PFSK-1 (cell line): Measurements from ENCODE around the gene GMPR.

Experiments used
- POLR2AphosphoS5 ChIP-seq: IDR thresholded peaks from 2 replicates; pipeline ENCODE4 v1.6.1; 2012; ENCODE audit warnings: low read depth, mild to moderate bottlenecking, control low read depth, low read length, moderate library complexity
- SIN3A ChIP-seq: IDR thresholded peaks from 2 replicates; pipeline ENCODE4 v1.6.1; 2012; ENCODE audit warnings: mild to moderate bottlenecking, low read length, moderate library complexity, borderline replicate concordance; ENCODE audit not compliant: insufficient read depth
- TAF1 ChIP-seq: IDR thresholded peaks from 2 replicates; pipeline ENCODE4 v1.6.1; 2012; ENCODE audit warnings: low read length, control low read depth, borderline replicate concordance; ENCODE audit not compliant: insufficient read depth

- TF ChIP-seq TAF1, result no peak
- TF ChIP-seq POLR2AphosphoS5, result no peak
- TF ChIP-seq SIN3A, result no peak
Measured at GRCh38 chr6:16204653-16205376, 33.6 kb upstream of the GMPR start.
